HG02938 (cell line): ENCODE results near the gene MAZ.
"Not testable (repeated sequence)": the region's sequence is repeated elsewhere in the genome, so short reads cannot be mapped to it uniquely, and the experiment has no call there.

Experiments used
- ATAC-seq: cut with Tn5 transposase; IDR thresholded peaks from one replicate; pipeline ENCODE4 v1.9.1; 2021; ENCODE audit warnings: mild to moderate bottlenecking, moderate library complexity; ENCODE audit not compliant: unreplicated experiment

MAZ gene

DNA sequence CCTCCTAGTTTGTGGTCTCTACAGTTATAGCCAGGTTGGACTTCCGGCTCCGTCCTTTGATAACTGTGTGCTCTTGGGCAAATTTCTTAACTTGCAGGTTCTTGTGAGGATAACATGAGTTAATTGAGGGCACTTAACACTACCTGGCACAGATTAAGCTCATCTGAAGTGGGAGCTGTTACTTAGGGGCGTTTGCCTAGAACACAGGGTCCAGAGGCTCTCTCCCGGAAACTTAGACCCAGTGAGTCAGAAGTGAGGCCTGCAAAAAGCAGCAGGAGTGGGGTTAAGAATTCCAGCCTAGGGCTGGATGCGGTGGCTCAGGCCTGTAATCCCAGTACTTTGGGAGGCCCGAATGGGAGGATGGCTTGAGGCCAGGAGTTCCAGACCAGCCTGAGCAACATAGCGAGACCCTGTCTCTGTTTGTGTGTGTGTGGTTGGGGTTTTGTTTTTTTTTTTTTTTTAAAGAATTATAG lies 15.3 kb downstream of the MAZ start:
- ATAC-seq = no peak

GRCh38 chr16:29824589-29825144 lies 18.3 kb downstream of the MAZ start:
- no peak for ATAC-seq

GRCh38 chr16:29825145-29826044 lies 19.1 kb downstream of the MAZ start:
- ATAC-seq = no peak

GRCh38 chr16:29826342-29826695 lies 20.0 kb downstream of the MAZ start:
- ATAC-seq = no peak

- ATAC-seq = no peak
These were observed 24.4 kb downstream of the MAZ start for GRCh38 chr16:29830774-29831173.

- ATAC-seq = no peak
These were observed 25.2 kb downstream of the MAZ start for GRCh38 chr16:29831490-29831889.

GRCh38 chr16:29833219-29833618 lies 26.9 kb downstream of the MAZ start:
- ATAC-seq = not testable (repeated sequence)

DNA sequence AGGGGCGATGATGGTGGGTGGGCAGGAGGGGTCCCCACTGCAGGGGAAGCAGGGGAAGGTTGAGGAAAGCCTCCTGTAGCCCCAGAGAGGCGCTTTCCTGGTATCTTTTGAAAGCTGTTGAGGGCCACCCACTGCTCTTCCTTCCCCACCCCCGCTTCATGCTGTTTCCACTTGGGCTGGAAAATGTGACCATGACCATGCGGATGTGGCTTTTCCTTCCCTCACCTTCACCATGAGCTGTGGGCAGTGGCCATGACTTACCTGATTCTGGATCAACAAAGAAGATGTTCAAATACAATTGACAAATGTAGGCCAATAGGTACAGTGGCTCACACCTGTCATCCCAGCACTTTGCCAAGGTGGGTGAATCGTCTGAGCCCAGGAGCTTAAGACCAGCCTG lies 27.8 kb downstream of the MAZ start:
- no peak for ATAC-seq

DNA sequence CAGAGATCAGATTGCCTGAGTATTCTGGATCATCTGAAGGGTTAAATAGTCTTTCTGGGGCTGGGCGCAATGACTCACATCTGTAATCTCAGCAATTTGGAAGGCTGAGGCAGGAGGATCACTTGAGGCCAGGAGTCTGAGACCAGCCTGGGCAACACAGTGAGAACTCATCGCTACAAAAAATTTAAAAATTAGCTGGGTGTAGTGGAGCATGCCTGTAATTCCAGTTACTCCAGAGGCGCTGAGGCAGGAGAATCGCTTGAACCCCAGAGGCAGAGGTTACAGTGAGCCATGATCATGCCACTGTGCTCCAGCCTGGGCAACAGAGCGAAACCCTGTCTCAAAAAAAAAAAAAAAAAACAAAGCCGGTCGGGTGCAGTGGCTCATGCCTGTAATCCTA lies 29.6 kb downstream of the MAZ start:
- no peak for ATAC-seq

DNA sequence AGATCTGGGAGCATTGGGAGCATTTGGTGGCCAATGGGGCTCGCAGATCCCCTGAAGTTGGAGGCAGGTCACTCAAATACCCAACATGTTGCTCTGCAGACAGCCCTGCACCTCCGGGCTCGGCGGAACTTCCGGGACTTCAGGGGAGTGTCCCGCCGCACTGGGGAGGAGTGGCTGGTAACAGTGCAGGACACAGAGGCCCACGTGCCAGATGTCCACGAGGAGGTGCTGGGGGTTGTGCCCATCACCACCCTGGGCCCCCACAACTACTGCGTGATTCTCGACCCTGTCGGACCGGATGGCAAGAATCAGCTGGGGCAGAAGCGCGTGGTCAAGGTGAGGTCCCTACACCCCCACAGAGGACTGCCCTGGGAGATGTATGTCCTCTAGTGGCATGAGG lies 30.3 kb downstream of the MAZ start:
- no peak for ATAC-seq

- ATAC-seq = no peak
These were observed 31.5 kb downstream of the MAZ start for GRCh38 chr16:29837841-29838240.

DNA sequence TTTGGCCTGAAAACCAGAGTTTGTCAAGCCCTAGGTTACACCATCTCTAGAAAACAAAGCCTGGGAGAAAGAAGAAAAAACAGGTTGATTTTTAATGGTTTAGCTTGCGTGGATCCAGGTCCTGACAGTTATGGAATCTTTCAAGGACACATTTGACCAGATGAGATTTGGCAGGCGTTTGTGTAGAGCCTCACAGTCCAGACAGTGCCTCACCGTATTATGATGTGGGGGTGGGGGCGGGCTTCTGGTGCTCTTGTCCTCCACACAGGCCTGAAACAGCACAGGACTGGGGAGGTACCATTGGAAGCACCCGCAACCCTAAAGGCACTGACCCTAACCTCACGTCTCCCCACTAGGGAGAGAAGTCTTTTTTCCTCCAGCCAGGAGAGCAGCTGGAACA lies 33.5 kb downstream of the MAZ start:
- no peak for ATAC-seq

DNA sequence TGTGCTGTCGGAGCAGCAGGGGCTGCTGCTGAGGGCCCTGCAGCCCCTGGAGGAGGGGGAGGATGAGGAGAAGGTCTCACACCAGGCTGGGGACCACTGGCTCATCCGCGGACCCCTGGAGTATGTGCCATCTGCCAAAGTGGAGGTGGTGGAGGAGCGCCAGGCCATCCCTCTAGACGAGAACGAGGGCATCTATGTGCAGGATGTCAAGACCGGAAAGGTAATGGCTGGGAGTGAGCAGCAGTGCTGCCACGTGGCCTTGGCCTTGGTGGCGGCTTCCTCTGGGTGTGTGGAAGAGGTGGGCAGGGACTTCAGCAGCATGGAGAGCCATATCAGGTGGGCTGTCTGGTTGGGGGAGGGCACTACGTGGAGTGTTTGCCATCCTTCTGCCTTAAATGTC lies 33.9 kb downstream of the MAZ start:
- ATAC-seq = no peak

- ATAC-seq = no peak
These were observed 35.3 kb downstream of the MAZ start for GRCh38 chr16:29841631-29842030.

- ATAC-seq = no peak
These were observed 36.5 kb downstream of the MAZ start for GRCh38 chr16:29842732-29843346.

- ATAC-seq = no peak
These were observed 37.6 kb downstream of the MAZ start for GRCh38 chr16:29843931-29844330.

GRCh38 chr16:29844575-29845331 lies 38.4 kb downstream of the MAZ start:
- no peak for ATAC-seq

DNA sequence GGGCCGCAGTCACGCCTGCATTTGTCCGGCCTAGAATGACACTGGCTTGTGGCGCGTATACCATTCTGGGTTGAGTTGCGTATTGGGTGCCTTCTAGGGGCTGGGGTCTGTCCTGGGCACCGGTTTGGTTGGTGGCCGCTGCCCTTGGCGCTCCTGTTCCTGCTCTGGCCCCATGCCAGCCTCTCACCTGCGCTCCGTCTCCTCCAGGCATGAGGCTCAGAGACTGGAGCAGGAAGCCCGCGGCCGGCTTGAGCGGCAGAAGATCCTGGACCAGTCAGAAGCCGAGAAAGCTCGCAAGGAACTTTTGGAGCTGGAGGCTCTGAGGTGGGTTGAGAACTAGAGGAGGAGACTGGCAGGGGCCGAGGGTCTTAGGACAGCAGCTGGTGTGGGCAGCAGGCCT lies 39.3 kb downstream of the MAZ start:
- no peak for ATAC-seq

- ATAC-seq = no peak
These were observed 42.3 kb downstream of the MAZ start for GRCh38 chr16:29848420-29849297.

- ATAC-seq = no peak
These were observed 43.2 kb downstream of the MAZ start for GRCh38 chr16:29849505-29849904.
